Measurements from ENCODE around the gene GZMB.
"Not testable (repeated sequence)": the region's sequence is repeated elsewhere in the genome, so short reads cannot be mapped to it uniquely, and the experiment has no call there.

Gene GZMB

DNA sequence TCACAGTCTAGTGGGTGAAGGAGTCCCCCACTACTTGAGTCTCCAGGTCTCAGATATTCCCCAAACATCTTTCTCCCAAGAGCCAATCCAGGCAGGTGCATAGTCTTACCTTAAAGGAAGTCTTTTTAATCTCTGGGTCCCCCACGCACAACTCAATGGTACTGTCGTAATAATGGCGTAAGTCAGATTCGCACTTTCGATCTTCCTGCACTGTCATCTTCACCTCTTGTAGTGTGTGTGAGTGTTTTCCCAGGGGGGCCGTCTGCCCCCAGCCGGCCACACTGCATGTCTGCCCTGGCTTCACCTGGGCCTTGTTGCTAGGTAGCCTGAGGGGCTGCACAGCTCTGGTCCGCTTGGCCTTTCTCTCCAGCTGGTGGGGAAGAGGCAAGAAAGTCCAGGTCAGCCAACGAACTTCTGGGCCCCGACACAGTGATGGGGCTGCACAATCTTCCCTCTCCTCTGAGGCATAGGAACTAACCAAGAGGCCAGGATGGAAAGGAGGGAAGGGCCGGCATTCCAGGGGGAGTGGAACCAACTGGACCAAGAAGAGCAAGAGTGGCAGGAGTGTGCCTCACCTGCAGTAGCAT lies 2.1 kb downstream of the GZMB start:
- DNase-seq = no peak

DNA sequence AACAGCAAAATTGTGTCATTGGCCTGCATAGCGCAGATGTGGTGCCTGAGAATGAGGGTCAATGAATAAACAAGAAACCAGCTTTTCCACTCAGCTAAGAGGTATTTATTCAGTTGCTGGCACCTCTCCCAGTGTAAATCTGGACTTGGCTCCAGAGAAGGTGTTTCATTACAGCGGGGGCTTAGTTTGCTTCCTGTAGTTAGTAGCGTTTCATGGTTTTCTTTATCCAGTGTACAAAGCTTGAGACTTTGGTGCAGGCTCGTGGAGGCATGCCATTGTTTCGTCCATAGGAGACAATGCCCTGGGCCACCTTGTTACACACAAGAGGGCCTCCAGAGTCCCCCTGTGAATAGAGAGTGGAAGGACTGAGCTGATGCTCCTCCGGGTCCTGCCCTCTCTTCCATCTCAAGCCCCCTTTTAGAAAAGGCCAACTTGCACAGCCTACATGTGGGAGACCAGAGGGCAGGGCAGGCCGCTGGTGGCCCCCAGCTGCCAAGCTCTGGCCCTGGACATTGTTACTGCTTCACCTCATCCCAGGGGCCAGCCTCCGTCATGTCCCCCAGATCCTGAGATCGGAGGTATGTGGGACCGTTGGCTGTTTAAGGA lies 3.0 kb downstream of the GZMB start:
- DNase-seq = no peak

- DNase-seq = no peak
Observed at GRCh38 chr14:24630087-24630871, 3.7 kb downstream of the GZMB start.

- no peak for DNase-seq
Observed at GRCh38 chr14:24629521-24629920, 4.5 kb downstream of the GZMB start.

GRCh38 chr14:24613747-24614146 lies 20.2 kb downstream of the GZMB start:
- DNase-seq = no peak

DNA sequence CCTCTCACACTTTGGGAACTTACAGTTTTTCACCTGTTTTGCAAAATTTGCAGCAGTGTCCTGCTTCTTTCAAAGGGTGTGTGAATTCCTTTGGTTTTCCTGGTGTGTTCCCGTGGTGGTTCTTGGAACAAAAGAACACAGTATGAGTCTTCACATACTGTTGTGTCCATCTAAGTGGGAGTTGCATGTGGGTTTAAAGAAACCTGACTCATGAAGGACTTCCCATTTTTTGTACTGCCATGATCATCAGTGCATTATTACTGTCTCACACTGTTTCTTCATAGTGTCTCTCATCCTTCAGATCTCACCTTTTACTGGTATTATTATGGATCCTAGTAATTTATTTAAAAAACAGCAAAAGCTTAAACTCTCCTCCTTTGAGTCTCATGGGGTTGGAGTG lies 20.7 kb downstream of the GZMB start:
- DNase-seq = no peak

DNA sequence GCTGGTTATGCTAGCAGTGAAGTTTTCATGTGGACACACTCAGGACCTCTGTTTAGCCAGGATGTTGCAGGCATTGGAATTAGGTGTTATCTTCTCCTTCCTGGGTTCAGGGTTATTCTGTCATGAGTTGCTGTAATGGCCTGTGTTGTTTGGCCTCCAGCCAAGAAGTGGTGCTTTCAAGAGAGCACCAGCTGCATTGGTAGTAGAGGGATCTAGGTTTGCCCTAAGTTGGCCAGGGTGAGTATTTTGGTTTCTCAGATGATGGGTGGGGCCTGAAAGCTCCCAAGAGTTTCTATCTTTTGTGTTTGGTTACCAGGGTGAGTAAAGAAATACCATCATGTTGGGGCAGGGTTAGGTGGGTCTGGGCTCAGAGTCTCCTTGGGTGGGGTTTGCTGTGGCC lies 21.8 kb downstream of the GZMB start:
- no peak for DNase-seq

- DNase-seq = no peak
Observed at GRCh38 chr14:24609655-24610344, 24.2 kb downstream of the GZMB start, which contains the start of gene GZMH. GZMH (minus strand) TSS chr14:24609685; CDS start chr14:24609613, 72 bp downstream.

- DNase-seq = no peak
Observed at GRCh38 chr14:24607635-24608514, 26.1 kb downstream of the GZMB start.

DNA sequence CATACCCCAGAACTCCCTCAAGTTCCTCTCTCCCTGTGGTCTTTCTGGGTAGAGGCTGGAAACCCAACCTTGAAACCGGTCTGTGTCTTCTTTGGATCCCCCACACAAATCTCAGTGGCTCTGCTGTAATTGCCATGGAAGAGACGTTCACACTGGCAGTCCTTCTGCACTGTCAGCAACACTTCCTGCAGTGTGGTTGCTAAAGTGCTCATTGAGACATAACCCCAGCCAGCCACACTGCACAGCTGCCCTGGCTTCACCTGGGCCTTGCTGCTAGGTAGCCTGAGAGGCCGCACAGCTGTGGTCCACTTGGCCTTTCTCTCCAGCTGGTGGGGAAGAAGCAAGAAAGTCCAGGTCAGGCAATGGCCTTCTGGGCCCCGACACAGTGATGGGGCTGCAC lies 26.9 kb downstream of the GZMB start:
- DNase-seq = no peak

DNA sequence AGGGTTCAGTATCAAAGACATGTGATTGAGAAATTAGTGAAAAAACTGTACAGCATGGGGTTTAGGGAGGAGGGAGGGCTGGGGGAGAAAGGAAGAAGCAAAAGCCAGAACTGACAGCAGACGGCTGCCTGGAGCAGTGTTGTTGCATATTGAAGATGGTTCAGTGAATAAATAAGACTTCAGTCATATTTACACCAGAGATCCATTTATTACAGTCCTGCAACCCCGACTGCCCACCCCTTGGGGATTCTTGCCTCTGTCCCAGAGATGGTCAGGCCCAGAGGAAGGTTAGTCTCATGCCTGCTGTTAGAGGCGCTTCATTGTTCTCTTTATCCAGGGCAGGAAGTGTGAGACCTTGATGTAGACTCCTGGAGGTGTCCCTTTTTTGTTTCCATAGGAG lies 27.7 kb downstream of the GZMB start:
- DNase-seq = no peak

- DNase-seq = no peak
Observed at GRCh38 chr14:24605435-24606190, 28.4 kb downstream of the GZMB start.

- DNase-seq = no peak
Observed at GRCh38 chr14:24597403-24597802, 36.6 kb downstream of the GZMB start.

GRCh38 chr14:24595073-24595808 lies 38.7 kb downstream of the GZMB start:
- no peak for DNase-seq

DNA sequence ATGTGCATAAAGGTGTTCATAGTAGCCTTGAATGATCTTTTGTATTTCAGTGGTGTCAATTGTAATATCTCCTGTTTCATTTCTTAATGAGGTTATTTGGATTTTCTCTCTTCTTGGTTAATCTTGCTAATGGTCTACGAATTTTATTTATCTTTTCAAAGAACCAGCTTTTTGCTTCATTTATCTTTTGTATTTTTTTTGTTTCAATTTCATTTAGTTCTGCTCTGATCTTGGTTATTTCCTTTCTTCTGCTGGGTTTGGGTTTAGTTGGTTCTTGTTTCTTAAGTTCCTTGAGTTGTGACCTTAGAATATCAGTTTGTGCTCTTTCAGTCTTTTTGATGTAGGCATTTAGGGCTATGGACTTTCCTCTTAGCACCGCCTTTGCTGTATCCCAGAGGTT lies 43.0 kb downstream of the GZMB start:
- DNase-seq = not testable (repeated sequence)

DNA sequence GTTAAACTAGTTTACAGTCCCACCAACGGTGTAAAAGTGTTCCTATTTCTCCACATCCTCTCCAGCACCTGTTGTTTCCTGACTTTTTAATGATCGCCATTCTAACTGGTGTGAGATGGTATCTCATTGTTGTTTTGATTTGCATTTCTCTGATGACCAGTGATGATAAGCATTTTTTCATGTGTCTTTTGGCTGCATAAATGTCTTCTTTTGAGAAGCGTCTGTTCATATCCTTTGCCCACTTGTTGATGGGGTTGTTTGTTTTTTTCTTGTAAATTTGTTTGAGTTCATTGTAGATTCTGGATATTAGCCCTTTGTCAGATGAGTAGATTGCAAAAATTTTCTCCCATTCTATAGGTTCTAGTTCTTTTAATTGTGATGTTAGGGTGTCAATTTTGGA lies 49.6 kb downstream of the GZMB start:
- not testable (repeated sequence) for DNase-seq
